Esophagus muscularis mucosa (tissue), 4 donors: Measurements from ENCODE around the gene SKOR2. TPM values are rescaled to one million over a fixed set of nuclear protein-coding genes. Genes with fewer than 3 reads are reported as not detected.
A peak's percentile ranks its signal among the peaks of the same experiment; 100 is the strongest.

Experiments used
- DNase-seq: peaks from one replicate; pipeline ENCODE4 v3.0.0-alpha.2; 2017; ENCODE audit errors: extremely low spot score
- H3K27ac ChIP-seq, 4 donors: fragments of 200-600 bp; sonication (generic); replicated peaks in 1 of 4; 1 replicate in 3 of 4; 2 replicates in 1 of 4; pipeline ENCODE4 v1.5.1; 2016 to 2019; ENCODE audit warnings: mild to moderate bottlenecking in 1 of 4
- H3K27me3 ChIP-seq, 4 donors: fragments of 200-600 bp; sonication (generic); one replicate each; pipeline versions ENCODE4 v1.5.1 to v1.6.0; 2016 to 2019
- H3K36me3 ChIP-seq, 4 donors: fragments of 200-600 bp; sonication (generic); one replicate each; pipeline ENCODE4 v1.5.1; 2016 to 2019
- H3K4me1 ChIP-seq, 4 donors: fragments of 200-600 bp; sonication (generic); one replicate each; pipeline ENCODE4 v1.5.1; 2016 to 2019
- H3K4me3 ChIP-seq, 4 donors: fragments of 200-600 bp; sonication (generic); 1 replicate in 2 of 4; 2 replicates in 2 of 4; pipeline ENCODE4 v1.5.1; 2016 to 2019; ENCODE audit warnings: mild to moderate bottlenecking in 4 of 4, moderate library complexity in 1 of 4
- H3K9me3 ChIP-seq, 4 donors: fragments of 200-600 bp; sonication (generic); 1 replicate in 3 of 4; 2 replicates in 1 of 4; pipeline ENCODE4 v1.5.1; 2016 to 2019
- CTCF ChIP-seq, 3 experiments: fragments of 200-600 bp in 2 of 3; fragments of 450-650 bp in 1 of 3; sonication (generic) in 2 of 3; IDR thresholded peaks; one replicate each; pipeline ENCODE4 v1.5.1; 2017 to 2019; ENCODE audit warnings: antibody characterized with exemption in 3 of 3, mild to moderate bottlenecking in 2 of 3, moderate library complexity in 1 of 3
- EP300 ChIP-seq: sonication (generic); formaldehyde crosslinking; IDR thresholded peaks from one replicate; pipeline ENCODE4 v1.6.1; 2017; ENCODE audit warnings: antibody characterized with exemption
- POLR2A ChIP-seq: fragments of 450-650 bp; IDR thresholded peaks from one replicate; pipeline ENCODE4 v1.6.1; 2017; ENCODE audit warnings: antibody characterized with exemption, moderate library complexity, mild to moderate bottlenecking, low read depth
- POLR2AphosphoS5 ChIP-seq, 2 donors: sonication (generic); formaldehyde crosslinking; IDR thresholded peaks; one replicate each; pipeline ENCODE4 v1.6.1; 2017; ENCODE audit warnings: antibody characterized with exemption in 2 of 2
- WGBS: methylation state at CpG from one replicate; pipeline ENCODE4 v1.1.5; 2018; 5-methylcytosine and 5-hydroxymethylcytosine counted together
- intact Hi-C: fragments of 100-400 bp; cut with DNase I; formaldehyde crosslinking; loops from one replicate; pipeline ENCODE4 v1.15.1; 2023
- total RNA-seq, 4 donors: library from RNA; depleted of rRNA; stranded (reverse); fragments of >200 nt; gene quantifications; one replicate each; pipeline versions ENCODE4 v1.1.0 to v1.2.1, GENCODE V29; 2016

The SKOR2 gene, protein sequence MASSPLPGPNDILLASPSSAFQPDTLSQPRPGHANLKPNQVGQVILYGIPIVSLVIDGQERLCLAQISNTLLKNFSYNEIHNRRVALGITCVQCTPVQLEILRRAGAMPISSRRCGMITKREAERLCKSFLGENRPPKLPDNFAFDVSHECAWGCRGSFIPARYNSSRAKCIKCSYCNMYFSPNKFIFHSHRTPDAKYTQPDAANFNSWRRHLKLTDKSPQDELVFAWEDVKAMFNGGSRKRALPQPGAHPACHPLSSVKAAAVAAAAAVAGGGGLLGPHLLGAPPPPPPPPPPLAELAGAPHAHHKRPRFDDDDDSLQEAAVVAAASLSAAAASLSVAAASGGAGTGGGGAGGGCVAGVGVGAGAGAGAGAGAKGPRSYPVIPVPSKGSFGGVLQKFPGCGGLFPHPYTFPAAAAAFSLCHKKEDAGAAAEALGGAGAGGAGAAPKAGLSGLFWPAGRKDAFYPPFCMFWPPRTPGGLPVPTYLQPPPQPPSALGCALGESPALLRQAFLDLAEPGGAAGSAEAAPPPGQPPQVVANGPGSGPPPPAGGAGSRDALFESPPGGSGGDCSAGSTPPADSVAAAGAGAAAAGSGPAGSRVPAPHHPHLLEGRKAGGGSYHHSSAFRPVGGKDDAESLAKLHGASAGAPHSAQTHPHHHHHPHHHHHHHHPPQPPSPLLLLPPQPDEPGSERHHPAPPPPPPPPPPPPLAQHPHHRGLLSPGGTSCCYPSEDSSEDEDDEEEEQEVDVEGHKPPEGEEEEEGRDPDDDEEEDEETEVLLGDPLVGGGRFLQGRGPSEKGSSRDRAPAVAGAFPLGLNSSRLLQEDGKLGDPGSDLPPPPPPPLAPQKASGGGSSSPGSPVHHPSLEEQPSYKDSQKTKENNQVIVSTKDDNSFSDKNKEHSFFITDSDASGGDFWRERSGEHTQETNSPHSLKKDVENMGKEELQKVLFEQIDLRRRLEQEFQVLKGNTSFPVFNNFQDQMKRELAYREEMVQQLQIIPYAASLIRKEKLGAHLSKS
- not detected for total RNA-seq

- Histone ChIP-seq H3K27ac (no peak within 1 kb of the TSS), H3K9me3 (no peaks in the 10 kb centered on the region), H3K4me3 (peak within 1 kb of the TSS in 2 of 4 donors; percentile 14 to 22), H3K27me3 (peaks cover 0 to 100% (median 68%) of the 10 kb centered on the region in 4 donors), H3K4me1 (peaks cover 3 to 37% (median 21%) of the 10 kb centered on the region in 4 donors), H3K36me3 (no peaks in the 10 kb centered on the region)
- DNase-seq = no peak
- intact Hi-C loops = no loop called here
- TF ChIP-seq EP300 (no peak), POLR2AphosphoS5 (IDR thresholded peaks at IDR 0.05) (no peak), CTCF (IDR thresholded peaks at IDR 0.05) (no peak), POLR2A (no peak)
- 2% methylated on average over 26 of the region's 55 CpGs for WGBS
Measured at GRCh38 chr18:47251289-47252120, at the start of gene SKOR2. TSS of gene SKOR2 (minus strand) at chr18:47251660. CDS start at chr18:47249183, 2,477 bp downstream.

- peak; percentile 79 for DNase-seq
- 33% methylated on average over 1 of the region's 1 CpG for WGBS
- Histone ChIP-seq H3K27me3 (peaks cover 0 to 20% (median 0%) of the 10 kb centered on the region in 4 donors), H3K4me3 (no peak overlapping the region), H3K36me3 (no peaks in the 10 kb centered on the region), H3K27ac (no peak overlapping the region), H3K4me1 (no peaks in the 10 kb centered on the region), H3K9me3 (peaks cover 0 to 6% (median 0%) of the 10 kb centered on the region in 4 donors)
- intact Hi-C loops = no loop called here
- no peak for TF ChIP-seq CTCF (IDR thresholded peaks at IDR 0.05)
- no peak for TF ChIP-seq POLR2AphosphoS5 (IDR thresholded peaks at IDR 0.05)
- TF ChIP-seq POLR2A = no peak
- no peak for TF ChIP-seq EP300
Measured at GRCh38 chr18:47296462-47296861, 45.0 kb upstream of the SKOR2 start.

GRCh38 chr18:47294801-47295200, 43.3 kb upstream of the SKOR2 start:
- Histone ChIP-seq H3K27ac (no peak overlapping the region), H3K27me3 (peaks cover 0 to 30% (median 0%) of the 10 kb centered on the region in 4 donors), H3K9me3 (peaks cover 0 to 6% (median 0%) of the 10 kb centered on the region in 4 donors), H3K4me3 (no peak overlapping the region), H3K36me3 (no peaks in the 10 kb centered on the region), H3K4me1 (no peaks in the 10 kb centered on the region)
- intact Hi-C loops = no loop called here
- TF ChIP-seq POLR2AphosphoS5 (IDR thresholded peaks at IDR 0.05) (no peak), CTCF (IDR thresholded peaks at IDR 0.05) (no peak)
- DNase-seq = no peak
- 83% methylated on average over 3 of the region's 3 CpGs for WGBS

GRCh38 chr18:47288741-47289140, 37.3 kb upstream of the SKOR2 start:
- Histone ChIP-seq H3K27ac (no peak overlapping the region), H3K36me3 (no peaks in the 10 kb centered on the region), H3K4me3 (no peak overlapping the region), H3K9me3 (no peaks in the 10 kb centered on the region), H3K27me3 (peaks cover 0 to 41% (median 0%) of the 10 kb centered on the region in 4 donors), H3K4me1 (no peaks in the 10 kb centered on the region)
- intact Hi-C loops = no loop called here
- TF ChIP-seq POLR2AphosphoS5 (IDR thresholded peaks at IDR 0.05) (no peak), CTCF (IDR thresholded peaks at IDR 0.05) (no peak), EP300 (no peak), POLR2A (no peak)
- DNase-seq = peak; percentile 86
